Peyer's patch (tissue), 4 donors: Measurements from ENCODE around the gene XPNPEP2.

Source experiments
- CTCF ChIP-seq, 6 experiments: fragments of 450-650 bp in 4 of 6; fragments of 200-600 bp in 2 of 6; sonication (generic) in 1 of 6; IDR thresholded peaks; one replicate each; pipeline ENCODE4 v1.5.1; 2017 to 2019; ENCODE audit warnings: antibody characterized with exemption in 6 of 6, mild to moderate bottlenecking in 3 of 6, moderate library complexity in 1 of 6
- POLR2A ChIP-seq, 2 donors: fragments of 450-650 bp; IDR thresholded peaks; one replicate each; pipeline ENCODE4 v1.5.1; 2017; ENCODE audit warnings: antibody characterized with exemption in 2 of 2, mild to moderate bottlenecking in 2 of 2, moderate library complexity in 2 of 2

GRCh38 chrX:129779747-129780146, 41.0 kb downstream of the XPNPEP2 start, which contains the start of gene SASH3:
- peak in 1 of 6 experiments; percentile 2 for TF ChIP-seq CTCF (IDR thresholded peaks at IDR 0.05)
- TF ChIP-seq POLR2A (IDR thresholded peaks at IDR 0.05) = peak in 1 of 2 donors; percentile 16
